GM12878 (cell line): ENCODE results near the gene DAB2. TPM values are rescaled to one million over a fixed set of nuclear protein-coding genes. Genes with fewer than 3 reads are reported as not detected.

Experiments used
- ATAC-seq: fragments of 200-7000 bp; cut with Tn5 transposase; 3 replicates; pipeline ENCODE4 v1.9.1; 2020; ENCODE audit warnings: mild to moderate bottlenecking, moderate library complexity
- BruUV-seq: library from RNA; stranded (reverse); fragments of 400-500 nt; replicated peaks from 2 replicates; lab custom pipeline; 2021; lab: Mats Ljungman, UMichigan
- CTCF ChIA-PET: fragments of 300-600 bp; sonication (Branson Sonifier 250); formaldehyde crosslinking; extraction: SDS; loops from one replicate; lab custom pipeline; 2021; ENCODE audit warnings: inconsistent platforms; lab: Yijun Ruan, JAX
- POLR2A ChIA-PET: fragments of 350-600 bp; formaldehyde crosslinking; extraction: SDS; loops from one replicate; lab custom pipeline; 2021; ENCODE audit warnings: inconsistent platforms; lab: Charles Lee
- RAD21 ChIA-PET: fragments of 300-600 bp; sonication (Branson Sonifier 250); formaldehyde crosslinking; loops from one replicate; lab custom pipeline; 2023; ENCODE audit warnings: antibody characterized with exemption; ENCODE audit not compliant: unreplicated experiment; lab: Charles Lee
- SMC1A ChIA-PET: fragments of 300-600 bp; sonication (Branson Sonifier 250); formaldehyde crosslinking; loops from one replicate; lab custom pipeline; 2023; ENCODE audit not compliant: unreplicated experiment, uncharacterized antibody; lab: Charles Lee
- DNase-seq: peaks from one replicate; pipeline ENCODE4 v3.0.0-alpha.2; 2011; ENCODE audit warnings: low read depth, low spot score
- FAIRE-seq: peaks from 3 replicates; lab custom pipeline; 2011; peaks lifted over from hg19 to GRCh38; lab: Jason Lieb, UNC
- H2AFZ ChIP-seq: 2 replicates; pipeline ENCODE4 v1.6.0; 2011; ENCODE audit warnings: low read depth, low read length, control low read depth; ENCODE audit not compliant: control insufficient read depth
- H3K27ac ChIP-seq: 2 replicates; pipeline ENCODE4 v1.5.1; 2011; ENCODE audit warnings: control low read depth; ENCODE audit not compliant: control insufficient read depth, insufficient read depth
- H3K27me3 ChIP-seq, 2 experiments: replicated peaks in 1 of 2; 2 replicates each; pipeline versions ENCODE4 v1.6.0 to v1.6.1; 2011; ENCODE audit warnings: low read length in 1 of 2; ENCODE audit not compliant: control insufficient read depth in 2 of 2, insufficient read depth in 2 of 2
- H3K36me3 ChIP-seq, 2 experiments: 2 replicates each; pipeline ENCODE4 v1.5.1; 2011; ENCODE audit warnings: low read length in 1 of 2; ENCODE audit not compliant: control insufficient read depth in 2 of 2, insufficient read depth in 2 of 2
- H3K4me1 ChIP-seq: 2 replicates; pipeline ENCODE4 v1.6.1; 2011; ENCODE audit warnings: mild to moderate bottlenecking, low read length, moderate library complexity, mixed read lengths; ENCODE audit not compliant: control insufficient read depth, insufficient read depth
- H3K4me2 ChIP-seq: 2 replicates; pipeline ENCODE4 v1.6.0; 2011; ENCODE audit warnings: control low read depth; ENCODE audit not compliant: control insufficient read depth, insufficient read depth
- H3K4me3 ChIP-seq: fragments of 200-600 bp; sonication (generic); 2 replicates; pipeline ENCODE4 v1.5.1; 2016
- H3K79me2 ChIP-seq: 2 replicates; pipeline ENCODE4 v1.6.0; 2011; ENCODE audit warnings: low read length; ENCODE audit not compliant: control insufficient read depth, insufficient read depth
- H3K9ac ChIP-seq: 2 replicates; pipeline ENCODE4 v1.8.0; 2011; ENCODE audit warnings: low read length, control low read depth, mixed read lengths; ENCODE audit not compliant: control insufficient read depth, insufficient read depth
- H3K9me3 ChIP-seq: replicated peaks from 3 replicates; pipeline ENCODE4 v1.5.1; 2011; ENCODE audit warnings: mild to moderate bottlenecking, low read length; ENCODE audit not compliant: control insufficient read depth, insufficient read depth
- H4K20me1 ChIP-seq: 2 replicates; pipeline ENCODE4 v1.6.0; 2011; ENCODE audit not compliant: control insufficient read depth, insufficient read depth
- ASH2L ChIP-seq: fragments of 300-600, 200-600 bp; sonication (generic); IDR thresholded peaks from 2 replicates; pipeline ENCODE4 v1.6.1; 2017; ENCODE audit warnings: low read depth, mild to moderate bottlenecking, borderline replicate concordance
- CBX5 ChIP-seq: sonication (generic); IDR thresholded peaks from 2 replicates; pipeline ENCODE4 v1.6.1; 2016; ENCODE audit warnings: low read depth, moderate library complexity, mild to moderate bottlenecking, inconsistent platforms
- CHD4 ChIP-seq: fragments of 200-600 bp; sonication (generic); IDR thresholded peaks from 2 replicates; pipeline ENCODE4 v1.6.1; 2016; ENCODE audit warnings: mild to moderate bottlenecking
- EGR1 ChIP-seq, 2 experiments: IDR thresholded peaks; 1 replicate in 1 of 2; 2 replicates in 1 of 2; pipeline ENCODE4 v1.6.1; 2011 to 2012; ENCODE audit warnings: low read depth in 2 of 2, low read length in 2 of 2, borderline replicate concordance in 1 of 2, mild to moderate bottlenecking in 1 of 2, moderate library complexity in 1 of 2
- ETV6 ChIP-seq, 2 experiments: fragments of 450-650 bp in 1 of 2; IDR thresholded peaks in 1 of 2; conservative IDR thresholded peaks in 1 of 2; 2 replicates each; pipeline ENCODE4 v1.6.1; 2014; ENCODE audit warnings: antibody characterized with exemption in 1 of 2, borderline replicate concordance in 1 of 2, low read depth in 1 of 2, mild to moderate bottlenecking in 1 of 2, moderate library complexity in 1 of 2
- FOS ChIP-seq: IDR thresholded peaks from 3 replicates; pipeline ENCODE4 v1.6.1; 2011; ENCODE audit warnings: borderline replicate concordance; ENCODE audit not compliant: insufficient read length; ENCODE audit errors: extremely low read depth
- HCFC1 ChIP-seq: fragments of 150-350 bp; IDR thresholded peaks from 2 replicates; pipeline ENCODE4 v1.6.1; 2014; ENCODE audit warnings: low read length
- LARP7 ChIP-seq: fragments of 450-650 bp; IDR thresholded peaks from 2 replicates; pipeline ENCODE4 v1.6.1; 2017; ENCODE audit warnings: mild to moderate bottlenecking
- MYC ChIP-seq: IDR thresholded peaks from 2 replicates; pipeline ENCODE4 v1.6.1; 2011; ENCODE audit warnings: mild to moderate bottlenecking, low read length, moderate library complexity, inconsistent platforms; ENCODE audit not compliant: insufficient read depth, insufficient replicate concordance, insufficient read length, severe bottlenecking
- POU2F2 ChIP-seq: IDR thresholded peaks from 3 replicates; pipeline ENCODE4 v1.6.1; 2011; ENCODE audit warnings: low read depth, mild to moderate bottlenecking, low read length, borderline replicate concordance
- RELA ChIP-seq: fragments of 450-650 bp; IDR thresholded peaks from 2 replicates; pipeline ENCODE4 v1.8.0; 2014; ENCODE audit warnings: borderline replicate concordance; ENCODE audit not compliant: partially characterized antibody
- SP1 ChIP-seq: IDR thresholded peaks from one replicate; pipeline ENCODE4 v1.6.1; 2011; ENCODE audit warnings: low read depth, low read length
- SUPT20H ChIP-seq: IDR thresholded peaks from 2 replicates; pipeline ENCODE4 v1.6.1; 2011; ENCODE audit warnings: low read depth, mild to moderate bottlenecking, low read length, moderate library complexity, borderline replicate concordance; ENCODE audit not compliant: control insufficient read depth
- TBL1XR1 ChIP-seq: IDR thresholded peaks from 2 replicates; pipeline ENCODE4 v1.6.1; 2012; ENCODE audit warnings: low read depth, low read length, improper control_type of control experiment
- TCF12 ChIP-seq: IDR thresholded peaks from 2 replicates; pipeline ENCODE4 v1.6.1; 2011; ENCODE audit warnings: low read depth, mild to moderate bottlenecking, low read length
- ZNF274 ChIP-seq: IDR thresholded peaks from one replicate; pipeline ENCODE4 v1.8.0; 2011; ENCODE audit not compliant: insufficient read length, insufficient read depth
- ZSCAN29 ChIP-seq: fragments of 450-650 bp; IDR thresholded peaks from 2 replicates; pipeline ENCODE4 v1.6.1; 2017; ENCODE audit warnings: mild to moderate bottlenecking, moderate library complexity
- WGBS: methylation state at CpG from one replicate; pipeline ENCODE4 v1.1.6; 2016; ENCODE audit warnings: low lambda C conversion rate; ENCODE audit not compliant: insufficient replicate concordance, insufficient coverage; ENCODE audit errors: missing lambda C conversion rate; 5-methylcytosine and 5-hydroxymethylcytosine counted together
- in situ Hi-C: fragments of 300-500 bp; cut with MboI; formaldehyde crosslinking; loops from 9 replicates; pipeline ENCODE4 v1.14.3; 2018; ENCODE audit warnings: mixed read lengths
- intact Hi-C: fragments of 100-400 bp; cut with micrococcal nuclease; formaldehyde crosslinking; loops from one replicate; pipeline ENCODE4 v1.14.2; 2022; ENCODE audit not compliant: unreplicated experiment
- polyA plus RNA-seq, 11 experiments: library from polyadenylated mRNA; depleted of rRNA in 4 of 11; unstranded in 6 of 11; stranded (reverse) in 5 of 11; fragments of >200 nt; fragmentation: Nextera tagmentation in 4 of 11; fragmentation: Illumina TruSeq in 1 of 11; extraction: Ambion mirVana in 4 of 11; extraction: Trizol in 1 of 11; gene quantifications; 1 replicate in 1 of 11; 2 replicates in 10 of 11; pipeline versions ENCODE4 v1.2.1 to v1.2.3, GENCODE V29; 2011 to 2016; ENCODE audit warnings: inconsistent platforms in 2 of 11, missing spikeins in 2 of 11, low read depth in 1 of 11
- total RNA-seq, 4 experiments: library from RNA; depleted of rRNA in 3 of 4; stranded (reverse); fragments of >200 nt in 3 of 4; fragmentation: Illumina TruSeq in 1 of 4; extraction: Trizol in 1 of 4; gene quantifications; 2 replicates each; pipeline versions ENCODE4 v1.2.1 to v1.2.3, GENCODE V29; 2013 to 2021

The DAB2 gene
- total and polyA plus RNA-seq, 10 of the 15 experiments (the other 5 are each of a cell fraction or from before 2014, with no cell fraction given), result 0.05 to 0.23 (median 0.11) TPM; not detected in 7

DNA sequence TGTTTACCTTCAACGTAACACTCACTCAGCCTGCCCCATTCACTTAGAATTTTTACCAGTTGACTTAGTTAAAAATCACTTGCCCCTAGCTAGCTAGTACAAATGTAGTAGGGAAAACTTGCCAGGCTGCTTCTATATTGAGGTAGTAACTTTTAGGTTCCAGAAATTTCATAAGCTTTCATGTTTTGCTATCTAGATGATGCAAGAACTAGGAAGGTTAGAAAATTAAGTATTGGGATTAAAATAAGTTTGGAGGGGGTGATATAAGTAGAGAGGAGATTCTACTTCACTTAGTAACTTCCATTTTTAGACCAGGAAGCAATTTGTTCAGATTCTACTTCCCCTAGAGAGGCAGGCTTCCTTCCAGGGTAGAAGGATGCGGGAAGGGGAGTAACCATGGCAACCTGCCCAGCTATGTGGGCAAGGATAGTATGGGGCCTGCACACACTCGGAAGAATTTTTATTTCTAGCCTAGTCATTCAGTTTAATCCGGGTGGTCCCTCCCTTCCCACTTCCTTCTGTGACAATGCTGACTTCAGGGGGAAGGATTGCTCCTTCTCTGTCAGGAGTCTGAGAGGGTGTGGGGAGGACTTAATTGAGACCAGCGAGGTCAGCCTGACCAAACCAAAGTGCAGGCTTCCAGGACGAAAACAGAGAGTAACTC is 4.2 kb downstream of the DAB2 start:
- H3K4me2 ChIP-seq, result no peak overlapping the region
- no peak overlapping the region for H2AFZ ChIP-seq
- no peak for ATAC-seq
- peaks cover 5 to 13% of the 10 kb centered on the region in 2 experiments for H3K27me3 ChIP-seq
- DNase-seq, result no peak
- H3K79me2 ChIP-seq, result no peaks in the 10 kb centered on the region
- no TSS peak for BruUV-seq
- in situ Hi-C loops, result no loop called here
- FAIRE-seq, result no peak
- ChIA-PET SMC1A (interaction anchor here (1.0 kb wide), 2 partner anchors 47 to 125 kb away, joined by 3 read pairs; no protein-coding TSS in a partner anchor), POLR2A (no interaction called here), RAD21 (no interaction called here), CTCF (no interaction called here)
- no peak for TF ChIP-seq MYC
- TF ChIP-seq RELA, result no peak
- TF ChIP-seq LARP7, result no peak
- no peak for TF ChIP-seq CHD4
- no peaks in the 10 kb centered on the region for H4K20me1 ChIP-seq
- no peak overlapping the region for H3K4me3 ChIP-seq
- no peaks in the 10 kb centered on the region for H3K9me3 ChIP-seq
- intact Hi-C loops, result no loop called here
- no peak overlapping the region for H3K9ac ChIP-seq
- WGBS, result 14% methylated on average over 6 of the region's 6 CpGs
- no peaks in the 10 kb centered on the region for H3K36me3 ChIP-seq
- no peak overlapping the region for H3K27ac ChIP-seq
- H3K4me1 ChIP-seq, result no peaks in the 10 kb centered on the region

DNA sequence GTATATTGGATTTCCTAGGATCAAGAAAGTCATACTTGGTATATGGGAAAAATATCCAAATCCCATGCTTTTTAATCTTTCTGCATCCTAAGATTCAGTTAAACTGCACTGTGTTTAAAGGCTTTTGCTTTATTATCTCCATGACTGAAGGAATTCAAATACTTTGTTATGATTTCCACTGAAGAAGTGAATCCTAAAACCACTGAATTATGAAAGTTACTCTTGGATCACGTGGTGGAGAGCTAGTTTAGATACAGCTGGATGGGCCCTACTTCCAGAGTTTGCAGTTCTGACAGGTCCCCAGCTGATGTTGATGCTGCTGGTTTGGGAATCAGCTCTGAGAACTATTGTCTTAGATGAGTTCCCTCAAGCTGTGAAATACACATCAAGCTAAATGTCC is 5.0 kb downstream of the DAB2 start:
- BruUV-seq, result no TSS peak
- Histone ChIP-seq H2AFZ (no peak overlapping the region), H4K20me1 (no peaks in the 10 kb centered on the region), H3K4me2 (no peak overlapping the region), H3K27me3 (peaks cover 2 to 9% of the 10 kb centered on the region in 2 experiments), H3K4me1 (no peaks in the 10 kb centered on the region), H3K9me3 (no peaks in the 10 kb centered on the region), H3K27ac (no peak overlapping the region), H3K36me3 (no peaks in the 10 kb centered on the region), H3K9ac (no peak overlapping the region), H3K79me2 (no peaks in the 10 kb centered on the region), H3K4me3 (no peak overlapping the region)
- ATAC-seq (no peak), DNase-seq (no peak), FAIRE-seq (no peak)
- 0% methylated on average over 1 of the region's 1 CpG for WGBS
- POLR2A ChIA-PET, result no interaction called here
- SMC1A ChIA-PET, result interaction anchor here (1.0 kb wide), 2 partner anchors 46 to 126 kb away, joined by 3 read pairs; no protein-coding TSS in a partner anchor
- TF ChIP-seq HCFC1, result no peak
- TF ChIP-seq POU2F2, result no peak
- TF ChIP-seq ASH2L, result no peak
- no peak for TF ChIP-seq LARP7
- no peak for TF ChIP-seq ETV6 (conservative IDR thresholded peaks at IDR 0.05 in 1 of 2, IDR thresholded peaks at IDR 0.05 in 1 of 2; ENCODE audit: borderline replicate concordance in 1 of 2, low read depth in 1 of 2)
- TF ChIP-seq EGR1 (IDR thresholded peaks at IDR 0.05; ENCODE audit: borderline replicate concordance in 1 of 2, low read depth in 2 of 2, low read length in 2 of 2), result no peak
- TF ChIP-seq MYC, result no peak
- TF ChIP-seq ZSCAN29, result no peak
- TF ChIP-seq TBL1XR1, result no peak
- no peak for TF ChIP-seq CBX5
- no peak for TF ChIP-seq FOS
- no peak for TF ChIP-seq SUPT20H
- no peak for TF ChIP-seq TCF12
- no peak for TF ChIP-seq ZNF274
- TF ChIP-seq SP1, result no peak
- CTCF ChIA-PET, result no interaction called here
- intact Hi-C loops, result no loop called here
- in situ Hi-C loops, result no loop called here
- RAD21 ChIA-PET, result interaction anchor here (0.7 kb wide), 1 partner anchor 44 kb away, joined by 3 read pairs; no protein-coding TSS in a partner anchor
